OCI-LY3 (cell line): ENCODE results near the gene MALAT1.

Experiments
- EZH2phosphoT487 ChIP-seq: fragments of 200-600 bp; shearing (Covaris generic); IDR thresholded peaks from 2 replicates; pipeline ENCODE4 v1.6.1; 2018; ENCODE audit warnings: antibody characterized with exemption, mixed run types, low read depth
- TF ChIP-seq, protein P1 (sequence below): fragments of 200-600, 300-600 bp; sonication (generic); IDR thresholded peaks from 2 replicates; pipeline ENCODE4 v1.5.1; 2014; ENCODE audit warnings: antibody characterized with exemption, low read length, low read depth

DNA sequence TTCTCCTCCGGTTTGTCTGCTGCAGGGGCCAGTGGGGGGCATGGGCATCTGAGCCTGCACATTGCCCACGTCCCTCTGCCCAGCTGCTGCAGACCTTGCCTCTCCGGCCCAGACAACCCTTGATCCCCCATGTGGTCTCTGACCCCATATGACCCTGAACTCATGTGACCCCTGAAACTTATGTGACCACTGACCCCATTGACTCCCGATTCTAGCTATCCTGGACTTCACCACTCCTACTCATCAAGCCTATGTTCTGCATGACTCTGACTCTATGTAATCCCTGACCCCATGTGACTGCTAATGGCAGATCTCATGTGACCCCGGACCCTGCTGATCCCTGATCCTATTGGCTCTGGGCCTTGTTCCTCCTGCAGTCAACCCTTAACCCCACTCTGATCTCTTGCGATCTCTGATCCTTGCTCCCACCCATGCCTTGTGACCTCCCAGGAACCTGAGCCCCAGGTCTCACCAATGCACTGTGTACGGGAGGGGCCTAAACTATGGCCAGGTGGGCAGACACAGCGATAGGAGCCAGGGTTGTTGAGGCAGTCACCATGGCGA is 53.6 kb downstream of the MALAT1 start:
- TF ChIP-seq, protein P1, sequence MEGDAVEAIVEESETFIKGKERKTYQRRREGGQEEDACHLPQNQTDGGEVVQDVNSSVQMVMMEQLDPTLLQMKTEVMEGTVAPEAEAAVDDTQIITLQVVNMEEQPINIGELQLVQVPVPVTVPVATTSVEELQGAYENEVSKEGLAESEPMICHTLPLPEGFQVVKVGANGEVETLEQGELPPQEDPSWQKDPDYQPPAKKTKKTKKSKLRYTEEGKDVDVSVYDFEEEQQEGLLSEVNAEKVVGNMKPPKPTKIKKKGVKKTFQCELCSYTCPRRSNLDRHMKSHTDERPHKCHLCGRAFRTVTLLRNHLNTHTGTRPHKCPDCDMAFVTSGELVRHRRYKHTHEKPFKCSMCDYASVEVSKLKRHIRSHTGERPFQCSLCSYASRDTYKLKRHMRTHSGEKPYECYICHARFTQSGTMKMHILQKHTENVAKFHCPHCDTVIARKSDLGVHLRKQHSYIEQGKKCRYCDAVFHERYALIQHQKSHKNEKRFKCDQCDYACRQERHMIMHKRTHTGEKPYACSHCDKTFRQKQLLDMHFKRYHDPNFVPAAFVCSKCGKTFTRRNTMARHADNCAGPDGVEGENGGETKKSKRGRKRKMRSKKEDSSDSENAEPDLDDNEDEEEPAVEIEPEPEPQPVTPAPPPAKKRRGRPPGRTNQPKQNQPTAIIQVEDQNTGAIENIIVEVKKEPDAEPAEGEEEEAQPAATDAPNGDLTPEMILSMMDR = no peak
- TF ChIP-seq EZH2phosphoT487 = no peak
